Measurements from ENCODE around the gene IFI30. TPM values are rescaled to one million over a fixed set of nuclear protein-coding genes. Genes with fewer than 3 reads are reported as not detected.

IFI30 gene
- total RNA-seq (2022; extraction: Qiagen RNA extraction; ENCODE audit: low read depth) = 10.5 to 19.6 TPM (median 14.6 TPM) in 5 replicates

DNA sequence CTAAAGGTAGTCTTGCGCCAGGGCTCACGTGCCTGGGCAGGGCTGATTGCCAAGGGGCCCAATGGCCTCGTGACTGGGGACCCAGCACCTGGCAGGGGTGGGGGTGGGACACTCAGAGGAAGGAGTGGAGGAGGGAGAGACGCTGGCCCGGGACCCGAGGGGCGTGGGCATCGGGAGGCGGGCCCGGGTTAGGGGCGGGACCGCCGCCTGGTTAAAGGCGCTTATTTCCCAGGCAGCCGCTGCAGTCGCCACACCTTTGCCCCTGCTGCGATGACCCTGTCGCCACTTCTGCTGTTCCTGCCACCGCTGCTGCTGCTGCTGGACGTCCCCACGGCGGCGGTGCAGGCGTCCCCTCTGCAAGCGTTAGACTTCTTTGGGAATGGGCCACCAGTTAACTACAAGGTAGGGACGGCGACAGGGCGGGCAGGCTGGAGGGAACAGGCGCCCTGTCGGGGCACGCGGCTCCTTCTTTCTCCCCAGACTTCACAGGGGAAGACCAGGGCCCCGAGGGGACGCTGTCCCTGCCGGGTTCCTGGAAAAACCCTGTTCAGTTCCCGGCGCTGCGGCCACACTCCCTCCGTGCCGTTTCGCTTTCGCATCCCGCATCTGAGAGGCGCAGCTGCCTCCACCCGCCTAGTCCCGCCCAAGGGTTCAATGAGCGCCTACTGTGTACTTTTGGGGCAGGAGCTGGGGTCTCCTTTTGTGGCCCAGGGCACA, at the start of gene IFI30:
Gene IFI30, plus strand, starts transcription at position 242 of the 717 bp plus-strand sequence. Its CDS starts 29 bp downstream, at position 271.

DNA sequence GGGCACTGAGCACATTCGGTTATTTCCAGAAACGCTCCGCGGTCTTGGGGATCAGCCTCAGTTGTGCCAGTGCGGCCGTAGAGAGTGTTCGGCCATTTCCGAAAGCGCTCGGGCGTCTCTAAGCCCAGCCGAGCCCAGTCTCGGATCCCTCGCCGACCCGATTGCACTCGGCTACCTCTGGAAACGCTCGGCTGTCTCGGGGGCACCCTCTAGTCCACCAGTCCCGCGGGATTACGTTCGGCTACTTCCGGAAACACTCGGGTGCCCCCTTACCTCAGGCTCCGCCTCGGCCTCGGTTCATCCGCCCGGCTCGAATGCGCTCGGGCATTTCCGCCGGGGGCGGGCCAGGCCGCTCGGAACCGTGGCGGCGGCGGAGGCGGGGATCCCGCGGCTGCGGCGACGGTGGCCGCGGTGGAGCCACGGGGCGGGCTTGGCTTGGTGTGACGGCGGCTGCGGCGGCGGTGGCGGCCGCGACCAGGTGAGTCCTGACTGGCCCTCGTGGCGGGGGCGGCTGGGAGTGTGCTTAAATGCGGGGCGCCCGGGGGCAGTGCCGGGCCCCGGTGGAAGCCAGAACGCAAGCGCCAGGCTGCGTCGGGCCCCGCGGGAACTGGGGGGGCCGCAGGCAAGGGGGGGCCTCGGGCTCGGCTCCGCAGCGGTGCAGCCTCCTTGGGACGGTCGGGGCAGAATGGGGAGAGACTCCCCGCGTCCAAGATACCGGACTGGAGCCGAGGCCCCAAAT, 20.6 kb upstream of the IFI30 start, which contains the start of gene PIK3R2:
Gene PIK3R2, plus strand, starts transcription at position 347 of the 739 bp plus-strand sequence. CDS start 2,717 bp downstream, outside the sequence.

DNA sequence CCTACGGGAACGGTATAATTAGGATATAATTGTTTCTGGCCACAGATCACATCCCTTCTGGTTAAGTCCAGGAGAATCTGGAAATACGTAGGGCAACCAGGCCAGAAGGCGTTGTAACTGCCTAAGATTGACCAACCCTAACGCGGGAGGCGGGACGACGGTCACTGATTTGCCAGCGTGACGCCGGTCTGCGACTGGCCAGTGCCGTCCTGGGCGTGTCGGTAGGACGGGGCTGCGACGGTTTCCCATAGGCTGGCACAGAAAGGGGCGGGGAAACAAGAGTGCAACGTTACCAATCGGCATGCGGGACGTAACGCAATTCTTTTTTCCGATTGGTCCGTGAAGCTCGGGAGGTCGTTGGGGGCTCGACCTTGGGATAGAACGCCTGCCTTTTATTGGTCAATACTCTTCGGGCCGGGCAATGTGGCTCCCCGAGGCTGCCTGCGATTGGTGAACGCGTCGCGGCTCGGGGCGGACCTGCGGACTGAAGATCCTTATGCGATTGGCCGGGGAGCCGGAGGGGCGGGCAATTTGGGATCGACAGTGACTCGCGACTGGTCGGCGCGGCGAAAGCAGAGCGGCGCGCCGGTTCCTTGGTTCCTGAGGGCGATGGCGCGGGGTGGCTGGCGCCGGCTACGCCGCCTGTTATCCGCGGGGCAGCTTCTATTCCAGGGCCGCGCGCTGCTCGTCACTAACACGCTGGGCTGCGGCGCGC, 19.2 kb downstream of the IFI30 start, which contains the start of gene MPV17L2:
Gene MPV17L2, plus strand, starts transcription at position 546 of the 715 bp plus-strand sequence. Its CDS starts 64 bp downstream, at position 610.

DNA sequence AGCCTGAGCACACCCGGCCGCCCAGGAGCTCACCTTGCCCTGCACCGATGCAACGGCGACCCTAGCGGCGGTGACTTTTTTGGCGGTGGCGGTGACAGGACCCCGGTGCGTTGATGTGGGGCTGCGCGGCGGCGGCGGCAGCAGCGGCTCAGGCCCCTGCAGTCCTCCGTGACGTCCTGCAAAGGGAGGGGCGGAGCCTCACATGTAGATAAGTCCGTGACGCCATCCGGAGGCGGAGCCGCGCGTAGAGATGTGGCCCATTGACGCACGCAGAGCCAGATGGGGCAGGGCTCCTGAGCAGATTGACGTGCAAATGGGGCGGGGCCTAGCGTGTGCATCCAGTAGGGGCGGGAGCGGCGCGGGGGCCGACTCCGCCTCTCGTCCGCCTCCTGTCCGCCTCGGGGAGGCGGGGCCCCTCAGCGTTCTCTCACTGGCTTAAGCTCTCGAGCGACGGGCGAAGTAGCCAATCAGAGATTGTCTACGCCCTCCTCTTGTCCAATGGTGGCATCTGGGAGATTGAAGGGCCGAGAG, 30.3 kb downstream of the IFI30 start, which contains the start of gene RAB3A:
Gene RAB3A, minus strand, starts transcription at position 180 of the 531 bp plus-strand sequence. CDS start 1,302 bp downstream, outside the sequence.

DNA sequence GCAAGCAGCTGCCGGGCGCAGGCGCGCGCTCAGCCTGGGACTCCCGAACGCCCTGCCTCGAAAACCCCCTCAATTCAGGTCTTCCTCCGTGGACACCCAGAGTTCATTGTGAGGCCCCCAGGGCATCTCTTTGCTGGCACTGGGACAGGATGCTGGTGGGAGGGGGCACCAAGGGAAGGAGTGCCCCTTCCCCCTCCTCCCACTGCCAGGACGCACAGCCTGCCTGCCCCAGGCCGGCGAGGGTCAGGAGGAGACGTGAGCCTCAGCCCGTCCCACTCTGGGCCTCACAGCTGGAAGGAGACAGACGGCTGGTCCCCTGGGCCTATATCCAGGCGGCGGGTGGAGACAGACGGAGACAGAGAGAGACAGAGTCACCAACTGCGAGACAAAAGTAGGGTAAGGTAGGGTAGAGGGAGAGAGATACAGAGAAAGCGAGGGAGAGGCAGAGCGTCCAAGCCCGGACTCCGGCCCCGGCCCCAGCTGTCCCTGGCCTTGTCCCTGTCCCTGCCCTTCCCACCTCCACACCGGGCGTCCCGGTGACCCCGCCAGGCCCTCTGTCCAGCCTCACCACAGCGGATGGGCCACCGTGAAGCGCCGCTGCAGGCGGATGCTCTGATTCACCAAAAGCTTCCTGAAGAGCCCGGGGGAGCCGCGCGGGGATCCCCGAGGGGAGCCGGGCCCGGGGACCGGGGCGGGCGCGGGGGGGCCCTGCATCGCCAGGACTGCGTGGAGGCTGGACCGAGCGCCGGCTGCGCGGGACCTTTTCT, 52.3 kb downstream of the IFI30 start, which contains the start of gene PDE4C:
Gene PDE4C, minus strand, starts transcription at position 737 of the 767 bp plus-strand sequence. Its CDS starts 23 bp downstream, at position 714.

Other genes starting within 250 kb of the IFI30 start
- 95.2 to 120 TPM (median 107 TPM) in 5 replicates for gene CCDC124, start 240.8 kb upstream of the IFI30 start, total RNA-seq (2022; extraction: Qiagen RNA extraction; ENCODE audit: low read depth)
- 0.51 to 1.0 TPM (median 0.71 TPM) in 5 replicates for gene KCNN1, start 206.7 kb upstream of the IFI30 start, total RNA-seq (2022; extraction: Qiagen RNA extraction; ENCODE audit: low read depth)
- gene ARRDC2, start 165.6 kb upstream of the IFI30 start, total RNA-seq (2022; extraction: Qiagen RNA extraction; ENCODE audit: low read depth) = 30.2 to 40.9 TPM (median 37.0 TPM) in 5 replicates
- not detected in 5 replicates for gene IL12RB1, start 86.9 kb upstream of the IFI30 start, total RNA-seq (2022; extraction: Qiagen RNA extraction; ENCODE audit: low read depth)
- gene MAST3, start 76.0 kb upstream of the IFI30 start, total RNA-seq (2022; extraction: Qiagen RNA extraction; ENCODE audit: low read depth) = 1.6 to 2.0 TPM (median 1.9 TPM) in 5 replicates
- gene PIK3R2, start 20.6 kb upstream of the IFI30 start, total RNA-seq (2022; extraction: Qiagen RNA extraction; ENCODE audit: low read depth) = 2.1 to 13.4 TPM (median 10.4 TPM) in 5 replicates
- gene MPV17L2, start 19.4 kb downstream of the IFI30 start, total RNA-seq (2022; extraction: Qiagen RNA extraction; ENCODE audit: low read depth) = 10.0 to 12.6 TPM (median 11.2 TPM) in 5 replicates
- 0.55 to 1.1 TPM (median 0.61 TPM) in 5 replicates for gene RAB3A, start 30.2 kb downstream of the IFI30 start, total RNA-seq (2022; extraction: Qiagen RNA extraction; ENCODE audit: low read depth)
- gene PDE4C, start 52.6 kb downstream of the IFI30 start, total RNA-seq (2022; extraction: Qiagen RNA extraction; ENCODE audit: low read depth) = 0.22 to 0.47 TPM (median 0.38 TPM) in 5 replicates
- 0.53 to 0.99 TPM (median 0.70 TPM) in 5 replicates for gene IQCN, start 100.6 kb downstream of the IFI30 start, total RNA-seq (2022; extraction: Qiagen RNA extraction; ENCODE audit: low read depth)
- gene JUND, start 107.8 kb downstream of the IFI30 start, total RNA-seq (2022; extraction: Qiagen RNA extraction; ENCODE audit: low read depth) = 31.6 to 58.0 TPM (median 53.5 TPM) in 5 replicates
- 212 to 250 TPM (median 232 TPM) in 5 replicates for gene LSM4, start 149.3 kb downstream of the IFI30 start, total RNA-seq (2022; extraction: Qiagen RNA extraction; ENCODE audit: low read depth)
- gene PGPEP1, start 166.8 kb downstream of the IFI30 start, total RNA-seq (2022; extraction: Qiagen RNA extraction; ENCODE audit: low read depth) = 1.8 to 3.6 TPM (median 2.7 TPM) in 5 replicates
- 20.9 to 43.1 TPM (median 31.3 TPM) in 5 replicates for gene GDF15, start 212.3 kb downstream of the IFI30 start, total RNA-seq (2022; extraction: Qiagen RNA extraction; ENCODE audit: low read depth)
- not detected in 5 replicates for gene LRRC25, start 223.8 kb downstream of the IFI30 start, total RNA-seq (2022; extraction: Qiagen RNA extraction; ENCODE audit: low read depth)
- 30.1 to 52.2 TPM (median 50.3 TPM) in 5 replicates for gene SSBP4, start 245.6 kb downstream of the IFI30 start, total RNA-seq (2022; extraction: Qiagen RNA extraction; ENCODE audit: low read depth)

Data from A549 treated with GW870086 at 1 μM for 4 hours (cell line).